Osteocyte (in vitro differentiated cells): ENCODE results near the gene PEX5L. TPM values are rescaled to one million over a fixed set of nuclear protein-coding genes. Genes with fewer than 3 reads are reported as not detected.

Experiments used
- DNase-seq: peaks from one replicate; pipeline ENCODE4 v3.0.0; 2021; ENCODE audit warnings: mixed read lengths; ENCODE audit not compliant: unreplicated experiment; ENCODE audit errors: extremely low spot score
- H3K27ac Mint-ChIP-seq: one replicate; pipeline ENCODE4 v1.8.0; 2021; ENCODE audit warnings: mild to moderate bottlenecking, mixed read lengths; ENCODE audit not compliant: unreplicated experiment
- H3K27me3 Mint-ChIP-seq: one replicate; pipeline ENCODE4 v1.8.0; 2021; ENCODE audit warnings: mixed read lengths; ENCODE audit not compliant: unreplicated experiment
- H3K36me3 Mint-ChIP-seq: one replicate; pipeline ENCODE4 v1.8.0; 2021; ENCODE audit warnings: mixed read lengths; ENCODE audit not compliant: unreplicated experiment
- H3K4me1 Mint-ChIP-seq: one replicate; pipeline ENCODE4 v1.8.0; 2021; ENCODE audit warnings: mixed read lengths; ENCODE audit not compliant: unreplicated experiment
- H3K4me3 Mint-ChIP-seq: one replicate; pipeline ENCODE4 v1.8.0; 2021; ENCODE audit warnings: mild to moderate bottlenecking, moderate library complexity, mixed read lengths; ENCODE audit not compliant: unreplicated experiment
- H3K9me3 Mint-ChIP-seq: one replicate; pipeline ENCODE4 v1.8.0; 2021; ENCODE audit warnings: mixed read lengths; ENCODE audit not compliant: unreplicated experiment
- CTCF ChIP-seq: fragments of 200-600 bp; sonication (generic); IDR thresholded peaks from 2 replicates; pipeline ENCODE4 v1.5.0; 2021; ENCODE audit warnings: antibody characterized with exemption, mild to moderate bottlenecking, moderate library complexity
- total RNA-seq: library from RNA; stranded (reverse); gene quantifications from 2 replicates; pipeline ENCODE4 v1.2.1, GENCODE V29; 2021

The PEX5L gene
- total RNA-seq, 1 donor from 2014 or later: not detected

GRCh38 chr3:179865861-179866505 is 170.8 kb downstream of the PEX5L start:
- DNase-seq: no peak
- H3K27me3 Mint-ChIP-seq: peaks cover 15% of the 10 kb centered on the region
- no peak overlapping the region for H3K27ac Mint-ChIP-seq
- no peaks in the 10 kb centered on the region for H3K36me3 Mint-ChIP-seq
- peaks cover 3% of the 10 kb centered on the region for H3K9me3 Mint-ChIP-seq
- no peak for TF ChIP-seq CTCF
- no peak overlapping the region for H3K4me3 Mint-ChIP-seq
- H3K4me1 Mint-ChIP-seq: peaks cover 8% of the 10 kb centered on the region

GRCh38 chr3:179861953-179862352 is 174.8 kb downstream of the PEX5L start:
- Mint-ChIP-seq H3K9me3 (peaks cover 3% of the 10 kb centered on the region), H3K27ac (no peak overlapping the region), H3K36me3 (no peaks in the 10 kb centered on the region), H3K27me3 (peaks cover 10% of the 10 kb centered on the region), H3K4me3 (no peak overlapping the region), H3K4me1 (peaks cover 6% of the 10 kb centered on the region)
- no peak for DNase-seq
- TF ChIP-seq CTCF: no peak

- no peak for TF ChIP-seq CTCF
- Mint-ChIP-seq H3K27ac (no peak overlapping the region), H3K4me3 (no peak overlapping the region), H3K36me3 (no peaks in the 10 kb centered on the region), H3K4me1 (peaks cover 4% of the 10 kb centered on the region), H3K9me3 (peaks cover 3% of the 10 kb centered on the region), H3K27me3 (peaks cover 17% of the 10 kb centered on the region)
- no peak for DNase-seq
Observed at GRCh38 chr3:179861292-179861691, 175.4 kb downstream of the PEX5L start.

- Mint-ChIP-seq H3K4me3 (no peak overlapping the region), H3K4me1 (no peaks in the 10 kb centered on the region), H3K27ac (no peak overlapping the region), H3K36me3 (no peaks in the 10 kb centered on the region), H3K27me3 (peaks cover 17% of the 10 kb centered on the region), H3K9me3 (peaks cover 3% of the 10 kb centered on the region)
- no peak for TF ChIP-seq CTCF
- DNase-seq: no peak
Observed at GRCh38 chr3:179860275-179861107, 176.2 kb downstream of the PEX5L start.

- Mint-ChIP-seq H3K27me3 (peaks cover 28% of the 10 kb centered on the region), H3K4me3 (no peak overlapping the region), H3K36me3 (no peaks in the 10 kb centered on the region), H3K9me3 (no peaks in the 10 kb centered on the region), H3K27ac (peak overlapping the region; percentile 19), H3K4me1 (peaks cover 12% of the 10 kb centered on the region)
- no peak for DNase-seq
- no peak for TF ChIP-seq CTCF
Observed at GRCh38 chr3:179853176-179853575, 183.6 kb downstream of the PEX5L start.
